Nephron progenitor cell (in vitro differentiated cells): ENCODE data around the gene C1QTNF12.
A peak's percentile ranks its signal among the peaks of the same experiment; 100 is the strongest.
"Not testable (repeated sequence)": the region's sequence is repeated elsewhere in the genome, so short reads cannot be mapped to it uniquely, and the experiment has no call there.

Experiments
- DNase-seq: peaks from one replicate; pipeline ENCODE4 v3.0.0; 2021
- H3K27ac Mint-ChIP-seq: 2 replicates; pipeline ENCODE4 v1.8.0; 2021; ENCODE audit warnings: mild to moderate bottlenecking, moderate library complexity, mixed read lengths
- H3K27me3 Mint-ChIP-seq: 2 replicates; pipeline ENCODE4 v1.8.0; 2021; ENCODE audit warnings: mild to moderate bottlenecking, low read depth, mixed read lengths; ENCODE audit not compliant: poor library complexity
- H3K36me3 Mint-ChIP-seq: 2 replicates; pipeline ENCODE4 v1.8.0; 2021; ENCODE audit warnings: low read depth, mixed read lengths
- H3K4me1 Mint-ChIP-seq: 2 replicates; pipeline ENCODE4 v1.8.0; 2021; ENCODE audit warnings: mixed read lengths
- H3K4me3 Mint-ChIP-seq: 2 replicates; pipeline ENCODE4 v1.8.0; 2021; ENCODE audit warnings: mild to moderate bottlenecking, moderate library complexity, mixed read lengths
- H3K9me3 Mint-ChIP-seq: 2 replicates; pipeline ENCODE4 v1.8.0; 2021; ENCODE audit warnings: mild to moderate bottlenecking, moderate library complexity, mixed read lengths
- CTCF ChIP-seq: fragments of 200-600 bp; sonication (generic); IDR thresholded peaks from 2 replicates; pipeline ENCODE4 v1.5.0; 2021; ENCODE audit warnings: antibody characterized with exemption

Gene C1QTNF12

GRCh38 chr1:1253972-1254666, 7.6 kb upstream of the C1QTNF12 start:
- H3K36me3 Mint-ChIP-seq, result peaks cover 41% of the 10 kb centered on the region
- H3K27ac Mint-ChIP-seq, result no peak overlapping the region
- TF ChIP-seq CTCF, result no peak
- DNase-seq, result no peak
- H3K27me3 Mint-ChIP-seq, result peaks cover 3% of the 10 kb centered on the region
- no peak overlapping the region for H3K4me3 Mint-ChIP-seq
- H3K4me1 Mint-ChIP-seq, result peaks cover 18% of the 10 kb centered on the region
- H3K9me3 Mint-ChIP-seq, result no peaks in the 10 kb centered on the region

GRCh38 chr1:1253314-1253713, 6.8 kb upstream of the C1QTNF12 start:
- no peak for DNase-seq
- H3K4me1 Mint-ChIP-seq, result peaks cover 18% of the 10 kb centered on the region
- H3K27me3 Mint-ChIP-seq, result peaks cover 3% of the 10 kb centered on the region
- peaks cover 37% of the 10 kb centered on the region for H3K36me3 Mint-ChIP-seq
- H3K27ac Mint-ChIP-seq, result no peak overlapping the region
- TF ChIP-seq CTCF, result no peak
- H3K4me3 Mint-ChIP-seq, result no peak overlapping the region
- no peaks in the 10 kb centered on the region for H3K9me3 Mint-ChIP-seq

GRCh38 chr1:1250786-1251284, 4.3 kb upstream of the C1QTNF12 start:
- Mint-ChIP-seq H3K36me3 (peaks cover 19% of the 10 kb centered on the region), H3K27ac (peak overlapping the region; percentile 32), H3K4me3 (no peak overlapping the region), H3K27me3 (peaks cover 15% of the 10 kb centered on the region), H3K9me3 (no peaks in the 10 kb centered on the region), H3K4me1 (peaks cover 13% of the 10 kb centered on the region)
- no peak for DNase-seq
- no peak for TF ChIP-seq CTCF

GRCh38 chr1:1248009-1248913, 1.7 kb upstream of the C1QTNF12 start:
- DNase-seq, H3K27ac Mint-ChIP-seq, H3K9me3 Mint-ChIP-seq, H3K4me3 Mint-ChIP-seq, H3K36me3 Mint-ChIP-seq: not testable (repeated sequence)
- peaks cover 16% of the 10 kb centered on the region for H3K27me3 Mint-ChIP-seq
- H3K4me1 Mint-ChIP-seq, result peaks cover 13% of the 10 kb centered on the region

- peaks cover 5% of the 10 kb centered on the region for H3K4me1 Mint-ChIP-seq
- H3K36me3 Mint-ChIP-seq, result peaks cover under 1% of the 10 kb centered on the region
- H3K9me3 Mint-ChIP-seq, result no peaks in the 10 kb centered on the region
- no peak for TF ChIP-seq CTCF
- H3K27me3 Mint-ChIP-seq, result peaks cover 16% of the 10 kb centered on the region
- H3K27ac Mint-ChIP-seq, result no peak overlapping the region
- H3K4me3 Mint-ChIP-seq, result no peak overlapping the region
- DNase-seq, result no peak
Observed at GRCh38 chr1:1247341-1247913, 905 bp upstream of the C1QTNF12 start.
